OCI-LY1 (cell line): ENCODE data around the gene SHC4.

Source experiments
- H2AFZ ChIP-seq: fragments of 200-600 bp; sonication (generic), shearing (Covaris generic); 2 replicates; pipeline ENCODE4 v1.6.0; 2014; ENCODE audit warnings: antibody characterized with exemption, mild to moderate bottlenecking, low read length
- H3F3A ChIP-seq: fragments of 200-600 bp; sonication (generic), shearing (Covaris generic); 2 replicates; pipeline ENCODE4 v1.6.0; 2014; ENCODE audit warnings: mild to moderate bottlenecking, antibody characterized with exemption, low read length, moderate library complexity; ENCODE audit not compliant: insufficient read depth
- H3K27ac ChIP-seq: fragments of 200-600 bp; sonication (generic); 2 replicates; pipeline ENCODE4 v1.5.1; 2014; ENCODE audit warnings: low read length, mixed run types, mild to moderate bottlenecking, low read depth; ENCODE audit not compliant: poor library complexity, severe bottlenecking
- H3K27me3 ChIP-seq: fragments of 200-600 bp; sonication (generic); 2 replicates; pipeline ENCODE4 v1.6.0; 2014; ENCODE audit warnings: antibody characterized with exemption, mild to moderate bottlenecking, low read length, moderate library complexity; ENCODE audit not compliant: insufficient read depth
- H3K36me3 ChIP-seq: fragments of 200-600 bp; sonication (generic); 2 replicates; pipeline ENCODE4 v1.6.1; 2014; ENCODE audit warnings: mild to moderate bottlenecking, antibody characterized with exemption, low read length, moderate library complexity, mixed read lengths; ENCODE audit not compliant: insufficient read depth
- H3K4me1 ChIP-seq: fragments of 200-600 bp; sonication (generic); 2 replicates; pipeline ENCODE4 v1.5.1; 2014; ENCODE audit warnings: mild to moderate bottlenecking, low read length, moderate library complexity; ENCODE audit not compliant: insufficient read depth, severe bottlenecking
- H3K4me2 ChIP-seq: fragments of 200-600 bp; sonication (generic), shearing (Covaris generic); 2 replicates; pipeline ENCODE4 v1.6.1; 2014; ENCODE audit warnings: low read length
- H3K4me3 ChIP-seq: fragments of 200-600 bp; sonication (generic); 2 replicates; pipeline ENCODE4 v1.5.1; 2014; ENCODE audit warnings: low read length, low read depth, mild to moderate bottlenecking, mixed read lengths; ENCODE audit not compliant: poor library complexity, severe bottlenecking
- H3K79me2 ChIP-seq: fragments of 200-600 bp; shearing (Covaris generic); 2 replicates; pipeline ENCODE4 v1.6.1; 2016; ENCODE audit warnings: mixed run types, low read length, mixed read lengths; ENCODE audit not compliant: insufficient read depth
- H3K9ac ChIP-seq: fragments of 200-600 bp; sonication (generic), shearing (Covaris generic); 2 replicates; pipeline ENCODE4 v1.6.1; 2014; ENCODE audit warnings: mild to moderate bottlenecking, low read length, mixed read lengths
- H3K9me2 ChIP-seq: fragments of 200-600 bp; sonication (generic), shearing (Covaris generic); 2 replicates; pipeline ENCODE4 v1.6.1; 2014; ENCODE audit warnings: low read depth, mild to moderate bottlenecking, low read length, mixed read lengths
- H3K9me3 ChIP-seq: fragments of 200-600 bp; shearing (Covaris generic); 2 replicates; pipeline ENCODE4 v1.6.1; 2014; ENCODE audit warnings: low read length, mixed read lengths
- H4K20me1 ChIP-seq: fragments of 200-600 bp; sonication (generic), shearing (Covaris generic); 2 replicates; pipeline ENCODE4 v1.6.0; 2016; ENCODE audit warnings: mild to moderate bottlenecking, low read length; ENCODE audit not compliant: insufficient read depth
- EZH2 ChIP-seq: fragments of 200-600 bp; sonication (generic), shearing (Covaris generic); IDR thresholded peaks from 2 replicates; pipeline ENCODE4 v1.8.0; 2017; ENCODE audit warnings: borderline replicate concordance, mixed run types, mild to moderate bottlenecking, antibody characterized with exemption, low read length, moderate library complexity, mixed read lengths
- TF ChIP-seq, protein P1 (sequence below): fragments of 200-600 bp; sonication (generic), shearing (Covaris generic); IDR thresholded peaks from 2 replicates; pipeline ENCODE4 v1.5.1; 2017; ENCODE audit warnings: mild to moderate bottlenecking, antibody characterized with exemption, low read length, moderate library complexity, mixed read lengths

The SHC4 gene

DNA sequence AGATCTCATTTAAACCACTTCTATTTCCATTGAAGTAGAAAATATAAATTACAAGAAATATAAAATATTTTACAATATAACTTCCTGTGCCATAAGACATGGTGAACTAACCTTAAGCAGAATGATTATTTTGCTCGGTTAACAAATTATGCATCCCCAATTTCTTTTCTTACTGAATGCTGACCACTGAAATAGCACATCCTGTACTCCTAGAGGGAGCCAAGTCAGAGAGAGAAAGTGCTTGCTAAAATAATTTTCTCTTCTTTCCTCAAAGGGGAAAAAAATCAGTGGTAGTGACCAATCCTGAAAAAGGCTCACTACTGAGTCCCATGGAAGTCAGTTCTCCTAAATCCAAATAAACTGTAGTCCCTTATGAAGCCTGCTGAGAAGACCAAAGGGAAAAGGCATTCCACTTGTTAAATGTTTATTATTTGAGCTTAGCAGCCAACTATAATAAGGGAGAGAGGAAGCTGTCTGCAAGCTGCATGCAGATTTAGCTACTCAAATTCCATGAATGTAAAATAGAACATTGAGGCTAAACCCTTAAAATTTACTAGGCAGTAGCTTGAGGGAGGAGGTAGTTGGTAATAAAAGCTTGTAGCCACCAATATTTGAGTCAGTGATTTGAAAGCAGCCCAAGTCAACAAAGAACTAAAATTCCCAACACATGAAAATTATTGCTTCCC, 185.9 kb downstream of the SHC4 start:
- H4K20me1 ChIP-seq: no peaks in the 10 kb centered on the region
- H3K79me2 ChIP-seq: no peaks in the 10 kb centered on the region
- no peaks in the 10 kb centered on the region for H3K9me3 ChIP-seq
- H3F3A ChIP-seq: no peaks in the 10 kb centered on the region
- H3K4me2 ChIP-seq: no peak overlapping the region
- no peak overlapping the region for H2AFZ ChIP-seq
- peaks cover 70% of the 10 kb centered on the region for H3K36me3 ChIP-seq
- H3K9ac ChIP-seq: no peak overlapping the region
- no peaks in the 10 kb centered on the region for H3K4me1 ChIP-seq
- H3K9me2 ChIP-seq: no peaks in the 10 kb centered on the region
- H3K27ac ChIP-seq: no peak overlapping the region
- no peak overlapping the region for H3K4me3 ChIP-seq
- no peak for TF ChIP-seq EZH2
- TF ChIP-seq, protein P1, sequence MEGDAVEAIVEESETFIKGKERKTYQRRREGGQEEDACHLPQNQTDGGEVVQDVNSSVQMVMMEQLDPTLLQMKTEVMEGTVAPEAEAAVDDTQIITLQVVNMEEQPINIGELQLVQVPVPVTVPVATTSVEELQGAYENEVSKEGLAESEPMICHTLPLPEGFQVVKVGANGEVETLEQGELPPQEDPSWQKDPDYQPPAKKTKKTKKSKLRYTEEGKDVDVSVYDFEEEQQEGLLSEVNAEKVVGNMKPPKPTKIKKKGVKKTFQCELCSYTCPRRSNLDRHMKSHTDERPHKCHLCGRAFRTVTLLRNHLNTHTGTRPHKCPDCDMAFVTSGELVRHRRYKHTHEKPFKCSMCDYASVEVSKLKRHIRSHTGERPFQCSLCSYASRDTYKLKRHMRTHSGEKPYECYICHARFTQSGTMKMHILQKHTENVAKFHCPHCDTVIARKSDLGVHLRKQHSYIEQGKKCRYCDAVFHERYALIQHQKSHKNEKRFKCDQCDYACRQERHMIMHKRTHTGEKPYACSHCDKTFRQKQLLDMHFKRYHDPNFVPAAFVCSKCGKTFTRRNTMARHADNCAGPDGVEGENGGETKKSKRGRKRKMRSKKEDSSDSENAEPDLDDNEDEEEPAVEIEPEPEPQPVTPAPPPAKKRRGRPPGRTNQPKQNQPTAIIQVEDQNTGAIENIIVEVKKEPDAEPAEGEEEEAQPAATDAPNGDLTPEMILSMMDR: no peak
- no peaks in the 10 kb centered on the region for H3K27me3 ChIP-seq

DNA sequence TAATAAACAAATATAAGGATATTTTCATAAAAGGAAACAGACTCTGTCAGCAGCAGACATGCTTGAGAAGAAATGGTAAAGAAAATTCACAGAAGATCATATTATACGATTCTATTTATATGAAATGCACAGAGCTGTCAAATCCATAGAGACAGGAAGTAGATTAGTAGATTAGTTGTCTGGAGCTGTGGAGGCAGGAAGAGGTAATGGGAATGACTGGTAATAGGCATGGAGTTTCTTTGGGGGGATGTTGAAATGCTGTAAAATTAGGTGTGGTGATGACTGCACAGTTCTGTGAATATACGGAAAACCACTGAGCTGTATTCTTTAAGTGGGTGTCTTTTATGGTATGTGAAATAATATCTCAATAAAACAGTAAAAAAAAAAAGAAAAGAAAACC, 188.2 kb downstream of the SHC4 start:
- Histone ChIP-seq H3K4me2 (no peak overlapping the region), H4K20me1 (no peaks in the 10 kb centered on the region), H3K79me2 (no peaks in the 10 kb centered on the region), H3K27ac (no peak overlapping the region), H3K4me3 (no peak overlapping the region), H3K27me3 (no peaks in the 10 kb centered on the region), H3F3A (no peaks in the 10 kb centered on the region), H2AFZ (no peak overlapping the region), H3K9ac (no peak overlapping the region), H3K9me2 (no peaks in the 10 kb centered on the region), H3K36me3 (peaks cover 70% of the 10 kb centered on the region), H3K4me1 (no peaks in the 10 kb centered on the region), H3K9me3 (no peaks in the 10 kb centered on the region)
- no peak for TF ChIP-seq EZH2

DNA sequence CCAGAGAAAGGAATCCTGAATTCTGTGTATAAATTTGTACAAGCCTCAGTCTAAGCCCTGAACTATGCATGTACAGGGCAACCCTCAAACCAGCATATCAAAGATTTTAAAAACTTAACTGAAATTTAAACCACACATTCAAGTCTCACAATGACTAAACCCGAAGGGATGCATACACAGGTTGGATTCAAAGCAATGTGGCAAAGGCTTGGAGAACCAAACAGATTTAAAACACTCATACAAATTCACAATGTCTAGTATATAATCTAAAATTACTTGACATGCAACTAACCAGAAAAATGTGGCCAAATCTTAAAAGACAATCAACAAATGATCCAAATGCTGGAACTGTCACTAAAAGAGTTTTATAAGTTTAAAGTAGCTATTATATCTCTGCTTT, 189.2 kb downstream of the SHC4 start:
- Histone ChIP-seq H3K9me3 (no peaks in the 10 kb centered on the region), H3K27ac (no peak overlapping the region), H3F3A (no peaks in the 10 kb centered on the region), H3K27me3 (no peaks in the 10 kb centered on the region), H2AFZ (no peak overlapping the region), H3K79me2 (no peaks in the 10 kb centered on the region), H4K20me1 (no peaks in the 10 kb centered on the region), H3K4me2 (no peak overlapping the region), H3K9ac (no peak overlapping the region), H3K9me2 (no peaks in the 10 kb centered on the region), H3K36me3 (peaks cover 70% of the 10 kb centered on the region), H3K4me1 (no peaks in the 10 kb centered on the region), H3K4me3 (no peak overlapping the region)
- TF ChIP-seq EZH2: no peak
- TF ChIP-seq, protein P1: no peak
